Effector CD8-positive, alpha-beta T cell (primary cell): ENCODE data around the gene TSACC.

Experiments
- DNase-seq: peaks from one replicate; lab custom pipeline; 2025; lab: John Stamatoyannopoulos, UW

Gene TSACC

GRCh38 chr1:156376146-156376545 lies 37.8 kb downstream of the TSACC start:
- no peak for DNase-seq

- DNase-seq = no peak
Observed at GRCh38 chr1:156376958-156377919, 38.9 kb downstream of the TSACC start.

DNA sequence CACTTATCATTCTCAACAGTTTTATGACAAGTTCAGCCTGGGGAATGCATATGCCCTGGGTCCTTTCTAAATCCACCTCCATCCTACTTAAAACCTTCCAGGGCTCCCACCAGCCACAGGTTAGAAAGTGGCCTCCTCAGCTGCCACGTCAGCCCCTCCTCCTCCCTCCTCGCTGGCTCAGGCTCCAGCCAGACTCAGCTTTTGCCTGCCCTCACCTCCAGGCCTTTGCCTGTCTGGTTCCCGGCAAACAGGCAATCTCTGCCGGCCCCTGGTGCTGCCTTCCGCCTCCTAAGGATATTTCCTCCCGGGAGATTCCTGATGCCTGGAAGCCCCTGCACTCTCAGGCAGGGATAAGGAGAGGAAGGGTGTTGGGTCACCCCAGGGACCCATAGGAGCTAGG lies 40.2 kb downstream of the TSACC start:
- no peak for DNase-seq

- no peak for DNase-seq
Observed at GRCh38 chr1:156379420-156380165, 41.3 kb downstream of the TSACC start.

GRCh38 chr1:156382561-156382960 lies 44.2 kb downstream of the TSACC start:
- DNase-seq = no peak

- peak; percentile 38 for DNase-seq
Observed at GRCh38 chr1:156383023-156383422, 44.7 kb downstream of the TSACC start.

GRCh38 chr1:156384007-156384406 lies 45.7 kb downstream of the TSACC start:
- DNase-seq = no peak

DNA sequence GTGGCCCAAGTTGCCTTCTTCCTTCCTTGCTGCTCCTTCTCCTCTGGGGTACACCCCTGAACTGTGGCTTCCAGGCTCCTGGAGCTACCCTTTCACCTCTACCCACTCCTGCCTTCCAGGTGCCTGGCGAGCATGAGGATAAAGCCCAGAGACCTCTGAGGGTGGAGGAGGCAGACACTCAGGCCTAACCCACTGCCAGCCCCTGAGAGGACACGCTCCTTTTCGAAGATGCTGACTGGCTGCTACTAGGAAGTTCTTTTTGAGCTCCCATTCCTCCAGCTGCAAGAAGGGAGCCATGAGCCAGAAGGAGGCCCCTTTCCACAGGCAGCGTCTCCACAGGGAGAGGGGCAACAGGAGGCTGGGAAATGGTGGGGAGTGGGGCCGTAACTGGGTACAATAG lies 46.3 kb downstream of the TSACC start:
- DNase-seq = no peak

GRCh38 chr1:156385534-156386031 lies 47.3 kb downstream of the TSACC start:
- peak; percentile 73 for DNase-seq

GRCh38 chr1:156386134-156386901 lies 48.0 kb downstream of the TSACC start:
- no peak for DNase-seq

GRCh38 chr1:156386949-156387869 lies 48.9 kb downstream of the TSACC start:
- no peak for DNase-seq

DNA sequence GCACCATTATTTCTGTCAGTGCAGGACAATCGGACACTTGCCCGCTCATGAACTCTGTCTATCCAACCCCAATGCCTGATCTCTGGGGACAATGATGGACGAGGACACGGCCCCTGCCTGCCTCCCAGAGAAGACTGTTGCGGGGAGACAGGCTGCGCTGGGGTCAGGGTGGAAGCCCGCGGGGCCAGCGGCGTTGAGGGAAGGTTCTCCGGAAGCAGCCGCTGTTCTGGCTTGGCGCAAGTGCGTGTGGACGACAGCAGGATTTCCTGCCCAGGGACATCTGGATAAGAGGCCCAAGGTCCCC lies 49.5 kb downstream of the TSACC start:
- DNase-seq = no peak

GRCh38 chr1:156388174-156389137 lies 50.1 kb downstream of the TSACC start:
- DNase-seq = no peak

DNA sequence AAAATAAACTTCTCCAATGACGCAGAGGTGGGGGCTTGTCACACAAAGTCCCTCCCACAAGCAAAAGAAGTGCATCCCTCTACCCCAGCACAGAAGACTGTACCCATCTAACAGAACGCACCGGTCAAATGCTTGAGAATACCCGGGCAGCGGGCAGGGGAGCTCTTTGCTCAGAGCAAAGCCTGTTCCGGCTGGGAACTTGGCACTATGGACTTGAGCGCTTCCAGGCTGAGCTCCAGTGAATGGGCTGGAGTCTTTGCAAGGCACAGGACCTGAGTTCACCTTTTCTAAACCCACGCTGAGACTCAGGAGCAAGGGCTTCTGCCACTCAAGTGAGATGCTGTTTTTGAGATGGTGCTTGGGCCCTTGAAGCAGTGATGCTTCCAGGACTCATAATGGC lies 51.0 kb downstream of the TSACC start:
- no peak for DNase-seq

GRCh38 chr1:156390469-156391365 lies 52.4 kb downstream of the TSACC start:
- DNase-seq = no peak

DNA sequence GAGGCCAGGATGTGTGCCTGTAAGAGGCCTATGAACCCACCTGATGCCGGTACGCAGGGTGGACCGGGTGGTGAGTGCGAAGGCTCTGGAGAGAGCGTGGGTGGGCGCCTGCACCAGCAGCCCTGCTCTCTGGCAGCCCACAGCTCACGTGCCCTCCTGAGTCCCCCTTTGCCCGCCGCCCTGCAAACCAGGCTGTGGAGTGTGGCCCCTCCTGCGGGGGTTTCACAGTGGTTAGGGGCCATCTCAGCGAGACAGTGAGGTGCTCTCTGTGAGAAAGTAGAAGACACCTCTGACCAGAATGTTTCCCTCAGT lies 53.0 kb downstream of the TSACC start:
- no peak for DNase-seq

DNA sequence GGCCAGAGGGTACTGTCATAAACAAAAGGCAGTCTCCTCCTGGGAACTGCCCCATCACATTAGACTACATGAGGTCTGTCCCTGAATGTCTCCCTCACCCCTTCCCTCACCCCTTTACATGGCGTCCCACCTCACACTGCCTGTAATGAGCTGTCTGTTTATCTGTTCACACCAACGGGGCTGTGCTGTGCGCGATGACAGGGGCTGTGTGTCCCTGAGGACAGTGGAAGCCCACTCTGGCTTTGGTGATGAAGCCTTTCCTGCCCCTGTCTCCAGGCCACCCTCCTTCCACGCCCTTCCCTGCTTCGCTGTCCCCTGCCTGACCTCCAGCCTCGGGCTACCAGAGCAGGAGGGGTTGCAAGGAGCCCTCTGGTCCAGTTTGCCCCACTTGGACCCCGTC lies 53.4 kb downstream of the TSACC start:
- no peak for DNase-seq

- no peak for DNase-seq
Observed at GRCh38 chr1:156392452-156392853, 54.1 kb downstream of the TSACC start.

DNA sequence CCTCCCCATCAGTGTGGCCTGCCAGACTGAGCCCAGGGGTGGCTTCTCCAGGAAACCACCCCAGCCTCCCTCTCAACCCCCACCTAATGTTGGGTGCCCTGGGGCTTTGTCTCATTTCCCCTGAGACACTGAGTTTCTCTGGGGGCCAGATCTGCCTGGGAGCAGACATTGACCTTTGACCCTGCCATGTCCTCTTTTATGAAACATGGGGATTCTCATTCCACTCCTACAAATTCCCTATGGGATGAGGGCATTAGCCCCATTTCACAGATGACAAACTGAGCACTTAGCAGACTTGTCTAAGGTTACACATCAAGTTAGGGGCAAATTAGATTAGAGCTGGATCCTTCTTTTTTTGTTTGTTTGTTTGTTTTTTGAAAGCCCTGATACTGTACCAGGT lies 54.8 kb downstream of the TSACC start:
- no peak for DNase-seq
